Fibroblast of lung (primary cell): ENCODE data around the gene GALNT2. TPM values are rescaled to one million over a fixed set of nuclear protein-coding genes. Genes with fewer than 3 reads are reported as not detected.

Source experiments
- DNase-seq, 2 donors: peaks; one replicate each; pipeline versions ENCODE4 v3.0.0 to v3.0.0-alpha.2; 2010; ENCODE audit warnings: low read depth in 2 of 2
- H2AFZ ChIP-seq: 2 replicates; pipeline ENCODE4 v1.5.1; 2012; ENCODE audit warnings: low read length, control low read depth, inconsistent platforms
- H3K27ac ChIP-seq: 2 replicates; pipeline ENCODE4 v1.5.1; 2011; ENCODE audit warnings: low read length, control low read depth; ENCODE audit not compliant: insufficient read depth
- H3K27me3 ChIP-seq: 2 replicates; pipeline ENCODE4 v1.5.1; 2011; ENCODE audit warnings: mild to moderate bottlenecking, low read length; ENCODE audit not compliant: control insufficient read depth, insufficient read depth
- H3K36me3 ChIP-seq: 2 replicates; pipeline ENCODE4 v1.5.1; 2011; ENCODE audit warnings: low read length; ENCODE audit not compliant: control insufficient read depth, insufficient read depth
- H3K4me1 ChIP-seq: 2 replicates; pipeline ENCODE4 v1.5.1; 2011; ENCODE audit warnings: low read length; ENCODE audit not compliant: control insufficient read depth, insufficient read depth; ENCODE audit errors: extremely low read depth
- H3K4me2 ChIP-seq: 2 replicates; pipeline ENCODE4 v1.5.1; 2011; ENCODE audit warnings: low read length, control low read depth; ENCODE audit not compliant: insufficient read depth; ENCODE audit errors: extremely low read depth
- H3K4me3 ChIP-seq, 4 experiments: fragments of 200-600 bp in 1 of 4; sonication (generic) in 1 of 4; replicated peaks in 1 of 4; 2 replicates each; pipeline ENCODE4 v1.5.1; 2011 to 2016; ENCODE audit warnings: low read length in 4 of 4, low read depth in 3 of 4, mild to moderate bottlenecking in 3 of 4, control low read depth in 2 of 4, inconsistent platforms in 1 of 4, mixed read lengths in 1 of 4; ENCODE audit not compliant: insufficient read depth in 1 of 4; ENCODE audit errors: control extremely low read depth in 1 of 4
- H3K79me2 ChIP-seq: 2 replicates; pipeline ENCODE4 v1.5.1; 2012; ENCODE audit warnings: mild to moderate bottlenecking, low read length, inconsistent platforms; ENCODE audit not compliant: control insufficient read depth, insufficient read depth
- H3K9ac ChIP-seq: 2 replicates; pipeline ENCODE4 v1.5.1; 2011; ENCODE audit warnings: mild to moderate bottlenecking, low read length, control low read depth; ENCODE audit not compliant: insufficient read depth
- H3K9me3 ChIP-seq: 2 replicates; pipeline ENCODE4 v1.5.1; 2012; ENCODE audit warnings: low read depth, low read length; ENCODE audit not compliant: control insufficient read depth, insufficient read depth
- H4K20me1 ChIP-seq: 2 replicates; pipeline ENCODE4 v1.5.1; 2011; ENCODE audit warnings: low read length; ENCODE audit not compliant: control insufficient read depth, insufficient read depth; ENCODE audit errors: extremely low read depth
- CTCF ChIP-seq, 2 donors: IDR thresholded peaks in 1 of 2; conservative IDR thresholded peaks in 1 of 2; 1 replicate in 1 of 2; 2 replicates in 1 of 2; pipeline ENCODE4 v1.5.1; 2011 to 2012; ENCODE audit warnings: low read length in 2 of 2, control low read depth in 1 of 2, inconsistent platforms in 1 of 2, low read depth in 1 of 2, mild to moderate bottlenecking in 1 of 2
- EZH2 ChIP-seq: IDR thresholded peaks from 2 replicates; pipeline ENCODE4 v1.5.1; 2012; ENCODE audit warnings: low read length, control low read depth, mild to moderate bottlenecking; ENCODE audit errors: missing control alignments
- polyA plus RNA-seq, 2 donors: library from polyadenylated mRNA; depleted of rRNA in 1 of 2; stranded (reverse) in 1 of 2; unstranded in 1 of 2; fragments of >200 nt; gene quantifications; 2 replicates each; pipeline ENCODE4 v1.2.1, GENCODE V29; 2011 to 2012; ENCODE audit warnings: missing spikeins in 1 of 2
- total RNA-seq: library from RNA; depleted of rRNA; stranded (reverse); fragments of >200 nt; gene quantifications from 2 replicates; pipeline ENCODE4 v1.2.1, GENCODE V29; 2014

Gene GALNT2
- total and polyA plus RNA-seq, 2 donors (not counting 1 experiment from before 2014, with no cell fraction given): 106 to 115 TPM

DNA sequence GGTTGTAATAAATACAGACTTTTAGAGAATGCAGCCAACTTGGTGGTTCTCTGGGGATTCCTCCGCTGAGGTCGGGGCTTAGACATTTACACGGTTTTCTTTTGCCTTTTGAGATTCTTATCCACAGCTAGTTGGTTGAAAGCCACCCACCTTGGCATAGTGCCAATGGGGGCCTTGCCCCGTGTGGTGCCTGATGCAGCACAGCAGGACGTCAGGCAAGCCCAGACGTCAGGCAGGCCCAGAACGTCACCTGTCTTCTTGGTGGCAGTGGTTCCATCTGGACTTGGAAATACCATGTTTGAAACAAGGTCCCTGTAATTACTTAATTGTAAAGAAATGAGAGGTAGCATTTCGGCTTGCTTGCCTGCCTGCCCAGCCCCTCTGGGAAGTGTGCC lies 78.5 kb downstream of the GALNT2 start:
- no peak overlapping the region for H2AFZ ChIP-seq

GRCh38 chr1:230145953-230146476 lies 79.0 kb downstream of the GALNT2 start:
- no peak overlapping the region for H3K4me2 ChIP-seq
- TF ChIP-seq CTCF (conservative IDR thresholded peaks at IDR 0.05 in 1 of 2, IDR thresholded peaks at IDR 0.05 in 1 of 2; ENCODE audit: low read depth in 1 of 2, low read length in 2 of 2) (no peak), EZH2 (no peak)
- no peak overlapping the region for H2AFZ ChIP-seq
- H3K36me3 ChIP-seq: no peaks in the 10 kb centered on the region
- no peaks in the 10 kb centered on the region for H4K20me1 ChIP-seq
- H3K4me1 ChIP-seq: no peaks in the 10 kb centered on the region
- H3K79me2 ChIP-seq: peaks cover 58% of the 10 kb centered on the region
- no peak overlapping the region for H3K27ac ChIP-seq
- H3K27me3 ChIP-seq: no peaks in the 10 kb centered on the region
- no peak overlapping the region for H3K9ac ChIP-seq
- no peaks in the 10 kb centered on the region for H3K9me3 ChIP-seq
- DNase-seq: no peak
- H3K4me3 ChIP-seq: no peak overlapping the region

More for the DNA sequence above, 78.5 kb downstream of the GALNT2 start:
- Histone ChIP-seq H3K4me2 (no peak overlapping the region), H4K20me1 (no peaks in the 10 kb centered on the region), H3K79me2 (peaks cover 58% of the 10 kb centered on the region), H3K36me3 (no peaks in the 10 kb centered on the region), H3K9ac (no peak overlapping the region), H3K9me3 (no peaks in the 10 kb centered on the region), H3K4me3 (no peak overlapping the region), H3K27me3 (no peaks in the 10 kb centered on the region), H3K4me1 (peaks cover 4% of the 10 kb centered on the region), H3K27ac (no peak overlapping the region)
- TF ChIP-seq EZH2: no peak
- TF ChIP-seq CTCF (conservative IDR thresholded peaks at IDR 0.05 in 1 of 2, IDR thresholded peaks at IDR 0.05 in 1 of 2; ENCODE audit: low read depth in 1 of 2, low read length in 2 of 2): no peak
- DNase-seq: no peak

DNA sequence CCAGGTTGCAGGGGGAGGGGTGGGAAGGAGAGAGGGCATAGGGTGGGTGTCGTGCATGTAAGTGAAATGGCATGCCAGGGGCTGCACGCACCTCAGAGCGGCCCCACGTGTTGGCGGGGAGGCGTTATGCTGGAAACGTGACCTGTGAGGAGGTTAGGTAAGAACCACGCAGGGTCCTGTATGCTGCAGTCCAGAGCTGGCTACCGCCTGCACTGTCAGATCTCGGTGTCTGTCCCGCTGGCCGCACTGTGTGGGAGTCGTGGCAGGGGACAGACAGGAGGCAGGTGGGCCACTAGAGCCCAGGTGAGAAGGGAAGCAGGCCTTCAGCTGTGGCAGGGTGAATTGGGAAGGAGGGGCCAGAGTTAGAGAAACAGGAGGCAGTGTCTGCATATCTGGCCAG lies 79.7 kb downstream of the GALNT2 start:
- DNase-seq: no peak
- no peak overlapping the region for H3K4me3 ChIP-seq
- H3K27me3 ChIP-seq: no peaks in the 10 kb centered on the region
- H3K27ac ChIP-seq: no peak overlapping the region
- H2AFZ ChIP-seq: no peak overlapping the region
- H3K9me3 ChIP-seq: no peaks in the 10 kb centered on the region
- H3K79me2 ChIP-seq: peaks cover 57% of the 10 kb centered on the region
- H4K20me1 ChIP-seq: no peaks in the 10 kb centered on the region
- no peak overlapping the region for H3K9ac ChIP-seq
- H3K4me1 ChIP-seq: no peaks in the 10 kb centered on the region
- no peak overlapping the region for H3K4me2 ChIP-seq
- TF ChIP-seq EZH2: no peak
- TF ChIP-seq CTCF (conservative IDR thresholded peaks at IDR 0.05 in 1 of 2, IDR thresholded peaks at IDR 0.05 in 1 of 2; ENCODE audit: low read depth in 1 of 2, low read length in 2 of 2): no peak
- H3K36me3 ChIP-seq: no peaks in the 10 kb centered on the region
